Ovary (tissue), 3 donors: ENCODE results near the gene GPATCH8.

Experiments used
- CTCF ChIP-seq, 3 donors: fragments of 450-650 bp in 2 of 3; fragments of 200-600 bp in 1 of 3; IDR thresholded peaks; one replicate each; pipeline versions ENCODE4 v1.5.1 to v1.8.0; 2016 to 2022; ENCODE audit warnings: antibody characterized with exemption in 3 of 3, mild to moderate bottlenecking in 1 of 3
- POLR2A ChIP-seq: fragments of 450-650 bp; IDR thresholded peaks from one replicate; pipeline ENCODE4 v1.6.1; 2017; ENCODE audit warnings: antibody characterized with exemption, mild to moderate bottlenecking, moderate library complexity
- donor health status: DM: no; HTN: no; CAD: no.

DNA sequence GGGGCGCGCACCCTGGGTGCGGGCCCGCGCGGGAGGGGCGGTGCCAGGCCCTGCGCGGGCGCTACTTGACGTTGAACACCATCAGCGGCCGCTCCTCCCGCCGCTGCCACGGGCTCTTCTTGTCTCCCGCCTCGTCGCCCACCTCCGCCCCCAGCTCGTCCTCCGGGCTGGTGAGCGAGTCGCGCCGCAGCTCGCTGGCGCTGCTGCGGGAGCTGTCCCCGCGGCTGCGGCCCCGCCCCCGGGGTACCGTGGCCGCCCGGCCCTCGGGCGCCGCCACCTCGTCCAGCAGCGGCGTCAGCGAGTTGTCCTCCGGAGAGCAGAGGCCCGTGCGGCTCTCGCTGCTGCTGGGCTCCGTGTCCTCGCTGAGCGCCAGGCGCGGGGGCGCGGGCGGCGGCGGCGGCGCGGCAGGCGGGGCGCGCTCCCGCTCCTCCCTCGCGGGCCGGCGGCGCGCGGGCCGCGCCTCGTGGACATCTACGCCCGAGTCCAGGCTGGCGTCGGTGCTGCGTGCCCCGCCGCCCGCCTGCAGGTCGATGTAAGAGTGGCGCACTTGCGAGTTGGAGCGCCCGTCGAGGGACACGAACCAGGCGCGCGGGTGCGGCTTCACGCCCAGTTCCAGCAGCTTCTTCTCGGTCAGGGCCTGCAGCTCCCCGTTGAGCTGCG is 149.4 kb downstream of the GPATCH8 start:
- TF ChIP-seq POLR2A, result no peak
- no peak for TF ChIP-seq CTCF (IDR thresholded peaks at IDR 0.05)
